Fibroblast of the aortic adventitia (primary cell): ENCODE data around the gene RPS29. TPM values are rescaled to one million over a fixed set of nuclear protein-coding genes. Genes with fewer than 3 reads are reported as not detected.
A peak's percentile ranks its signal among the peaks of the same experiment; 100 is the strongest.
"Not testable (repeated sequence)": the region's sequence is repeated elsewhere in the genome, so short reads cannot be mapped to it uniquely, and the experiment has no call there.

ENCODE experiments used
- DNase-seq: peaks from one replicate; pipeline ENCODE4 v3.0.0-alpha.2; 2010; ENCODE audit warnings: low read depth
- H3K4me3 ChIP-seq: 2 replicates; pipeline ENCODE4 v1.5.1; 2011; ENCODE audit warnings: low read depth, mild to moderate bottlenecking, control low read depth, low read length, moderate library complexity
- CTCF ChIP-seq: IDR thresholded peaks from 2 replicates; pipeline ENCODE4 v1.5.1; 2011; ENCODE audit warnings: mild to moderate bottlenecking, low read length, control low read depth, inconsistent platforms; ENCODE audit not compliant: insufficient read depth
- total RNA-seq: library from RNA; depleted of rRNA; stranded (reverse); fragments of >200 nt; gene quantifications from 2 replicates; pipeline ENCODE4 v1.2.3, GENCODE V29; 2012; ENCODE audit warnings: low replicate concordance

Gene RPS29
- total RNA-seq, 1 donor = 5,262 TPM

GRCh38 chr14:49622022-49622607 lies 35.9 kb upstream of the RPS29 start:
- no peak for TF ChIP-seq CTCF
- no peak for DNase-seq
- peak overlapping the region; percentile 96 for H3K4me3 ChIP-seq

GRCh38 chr14:49621114-49621881 lies 35.1 kb upstream of the RPS29 start:
- H3K4me3 ChIP-seq = peak overlapping the region; percentile 96
- DNase-seq = peak; percentile 42
- no peak for TF ChIP-seq CTCF

- TF ChIP-seq CTCF = peak; percentile 49
- H3K4me3 ChIP-seq = peak within 1 kb of the TSS; percentile 96
Observed at GRCh38 chr14:49620182-49621113, 34.3 kb upstream of the RPS29 start, which contains the start of the genes MGAT2 and RPL36AL. Gene MGAT2 (plus strand): TSS chr14:49620799. CDS start chr14:49621269, 470 bp downstream. Gene RPL36AL (minus strand): TSS chr14:49620626. CDS start chr14:49619104, 1,522 bp downstream.

GRCh38 chr14:49619730-49620129 lies 33.5 kb upstream of the RPS29 start:
- peak overlapping the region; percentile 96 for H3K4me3 ChIP-seq
- no peak for DNase-seq
- no peak for TF ChIP-seq CTCF

More at GRCh38 chr14:49620182-49621113, 34.3 kb upstream of the RPS29 start, which contains the start of the genes MGAT2 and RPL36AL:
- DNase-seq = peak; percentile 99

GRCh38 chr14:49619273-49619672 lies 33.1 kb upstream of the RPS29 start:
- not testable (repeated sequence) for DNase-seq
- H3K4me3 ChIP-seq = peak overlapping the region; percentile 96

- no peak for TF ChIP-seq CTCF
- no peak overlapping the region for H3K4me3 ChIP-seq
- no peak for DNase-seq
Observed at GRCh38 chr14:49617852-49618519, 31.8 kb upstream of the RPS29 start.
